AG10803 (cell line): ENCODE data around the gene STIM2.
"Not testable (repeated sequence)": the region's sequence is repeated elsewhere in the genome, so short reads cannot be mapped to it uniquely, and the experiment has no call there.

Source experiments
- DNase-seq: peaks from one replicate; pipeline ENCODE4 v3.0.0; 2010; ENCODE audit warnings: low read depth
- H3K4me3 ChIP-seq: 2 replicates; pipeline ENCODE4 v1.5.1; 2011; ENCODE audit warnings: mild to moderate bottlenecking, low read length, control low read depth
- TF ChIP-seq, protein P1 (sequence below): conservative IDR thresholded peaks from 2 replicates; pipeline ENCODE4 v1.5.1; 2011; ENCODE audit warnings: mild to moderate bottlenecking, low read length, control low read depth, inconsistent platforms

Gene STIM2

DNA sequence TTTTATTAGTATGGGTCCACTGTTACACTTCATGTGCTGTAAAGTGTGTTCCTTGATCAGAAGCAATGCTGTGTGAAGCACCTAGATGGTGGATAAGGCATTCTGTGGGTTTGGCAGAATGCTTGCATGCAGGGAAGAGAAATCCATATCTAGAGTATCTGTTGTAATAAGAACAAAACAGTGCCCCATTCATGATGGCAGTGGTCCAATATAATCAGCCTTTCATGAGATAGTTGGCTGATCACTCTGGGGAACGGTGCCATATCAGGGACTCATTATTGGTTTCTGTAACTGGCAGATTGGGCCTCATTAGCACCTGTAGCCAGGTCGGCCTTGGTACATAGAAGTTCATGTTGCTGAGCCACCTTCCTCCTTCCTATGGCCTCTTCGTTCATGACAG lies 28.7 kb downstream of the STIM2 start:
- H3K4me3 ChIP-seq: no peak overlapping the region
- DNase-seq: no peak
- TF ChIP-seq, protein P1, sequence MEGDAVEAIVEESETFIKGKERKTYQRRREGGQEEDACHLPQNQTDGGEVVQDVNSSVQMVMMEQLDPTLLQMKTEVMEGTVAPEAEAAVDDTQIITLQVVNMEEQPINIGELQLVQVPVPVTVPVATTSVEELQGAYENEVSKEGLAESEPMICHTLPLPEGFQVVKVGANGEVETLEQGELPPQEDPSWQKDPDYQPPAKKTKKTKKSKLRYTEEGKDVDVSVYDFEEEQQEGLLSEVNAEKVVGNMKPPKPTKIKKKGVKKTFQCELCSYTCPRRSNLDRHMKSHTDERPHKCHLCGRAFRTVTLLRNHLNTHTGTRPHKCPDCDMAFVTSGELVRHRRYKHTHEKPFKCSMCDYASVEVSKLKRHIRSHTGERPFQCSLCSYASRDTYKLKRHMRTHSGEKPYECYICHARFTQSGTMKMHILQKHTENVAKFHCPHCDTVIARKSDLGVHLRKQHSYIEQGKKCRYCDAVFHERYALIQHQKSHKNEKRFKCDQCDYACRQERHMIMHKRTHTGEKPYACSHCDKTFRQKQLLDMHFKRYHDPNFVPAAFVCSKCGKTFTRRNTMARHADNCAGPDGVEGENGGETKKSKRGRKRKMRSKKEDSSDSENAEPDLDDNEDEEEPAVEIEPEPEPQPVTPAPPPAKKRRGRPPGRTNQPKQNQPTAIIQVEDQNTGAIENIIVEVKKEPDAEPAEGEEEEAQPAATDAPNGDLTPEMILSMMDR: no peak

DNA sequence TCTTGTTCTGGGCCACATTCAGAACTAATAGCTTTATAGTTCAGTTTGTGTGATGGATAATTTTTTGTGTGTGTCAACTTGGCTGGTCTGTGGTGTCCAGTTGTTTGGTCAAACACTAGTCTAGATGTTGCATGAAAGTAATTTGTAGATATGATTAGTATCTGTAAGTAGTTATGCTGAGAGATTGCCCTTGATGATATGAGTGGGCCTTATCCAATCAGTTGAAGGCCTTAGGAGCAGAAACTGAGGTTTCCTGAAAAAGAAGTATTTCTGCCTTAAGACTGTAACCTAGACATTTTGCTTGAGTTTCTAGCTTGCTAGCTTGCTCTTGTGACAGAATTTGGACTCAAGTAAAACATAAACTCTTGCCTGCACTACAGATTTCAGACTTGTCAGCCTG lies 30.4 kb downstream of the STIM2 start:
- H3K4me3 ChIP-seq: no peak overlapping the region
- DNase-seq: no peak
- TF ChIP-seq, protein P1: no peak

DNA sequence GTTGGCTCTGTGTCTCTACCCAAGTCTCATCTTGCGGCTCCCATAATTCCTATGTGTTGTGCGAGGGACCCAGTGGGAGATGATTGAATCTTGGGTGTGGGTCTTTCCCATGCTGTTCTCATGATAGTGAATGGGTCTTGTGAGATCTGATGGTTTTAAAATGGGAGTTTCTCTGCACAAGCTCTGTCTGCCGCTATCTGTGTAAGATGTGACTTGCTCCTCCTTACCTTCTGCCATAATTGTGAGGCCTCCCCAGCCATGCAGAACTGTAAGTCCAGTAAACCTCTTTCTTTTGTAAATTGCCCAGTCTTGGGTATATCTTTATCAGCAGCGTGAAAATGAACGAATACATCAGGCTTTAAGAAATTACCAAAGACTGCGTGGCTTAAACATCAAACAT lies 31.2 kb downstream of the STIM2 start:
- no peak for DNase-seq
- TF ChIP-seq, protein P1: no peak
- H3K4me3 ChIP-seq: no peak overlapping the region

DNA sequence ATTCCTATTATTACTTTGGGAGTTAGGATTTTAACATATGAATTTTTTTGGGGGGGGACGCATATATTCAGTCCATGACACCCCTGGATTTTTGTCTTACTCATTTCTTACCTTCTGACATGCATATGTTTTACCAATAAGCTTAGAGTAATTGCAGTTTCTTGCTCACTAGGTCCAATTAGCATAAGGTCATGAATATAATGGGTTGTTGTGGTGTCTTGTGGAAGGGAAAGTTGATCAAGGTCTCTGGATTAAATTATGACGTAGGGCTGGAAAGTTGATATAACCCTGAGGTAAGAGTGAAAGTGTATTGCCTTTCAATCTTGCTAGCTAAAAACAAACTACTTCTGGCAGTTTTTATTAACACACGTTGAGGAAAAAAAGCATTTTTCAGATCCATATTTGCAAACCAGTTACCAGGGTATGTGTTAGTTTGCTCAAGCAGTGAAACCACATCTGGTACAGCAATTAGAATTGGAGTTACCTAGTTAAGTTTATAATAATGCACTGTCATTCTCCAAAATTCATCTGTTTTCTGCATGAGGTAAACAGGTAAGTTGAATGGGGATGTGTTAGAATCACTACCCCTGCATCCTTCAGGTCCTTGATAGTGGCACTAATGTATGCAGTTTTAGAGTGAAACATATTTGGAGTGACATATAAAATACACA lies 32.0 kb downstream of the STIM2 start:
- TF ChIP-seq, protein P1: no peak
- no peak overlapping the region for H3K4me3 ChIP-seq
- DNase-seq: no peak

DNA sequence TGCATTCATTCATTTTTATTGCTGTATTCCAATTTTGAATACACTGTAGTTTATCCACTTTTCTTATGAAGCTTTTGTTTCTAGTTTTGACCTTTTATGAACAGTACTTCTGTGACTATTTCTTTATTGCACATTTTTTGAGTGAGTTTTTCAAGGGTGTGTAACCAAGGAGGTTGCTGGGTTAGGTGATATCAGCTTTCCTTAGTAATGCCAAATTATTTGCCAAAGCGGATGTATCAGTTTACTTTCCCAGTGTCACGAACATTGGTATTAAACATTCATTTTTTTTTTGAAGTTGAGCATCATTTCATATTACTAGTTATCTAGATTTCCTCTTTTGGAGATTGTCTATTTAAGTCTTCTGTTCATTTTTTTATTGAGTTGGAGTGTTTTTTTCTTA lies 32.9 kb downstream of the STIM2 start:
- TF ChIP-seq, protein P1: no peak
- DNase-seq: no peak
- no peak overlapping the region for H3K4me3 ChIP-seq

DNA sequence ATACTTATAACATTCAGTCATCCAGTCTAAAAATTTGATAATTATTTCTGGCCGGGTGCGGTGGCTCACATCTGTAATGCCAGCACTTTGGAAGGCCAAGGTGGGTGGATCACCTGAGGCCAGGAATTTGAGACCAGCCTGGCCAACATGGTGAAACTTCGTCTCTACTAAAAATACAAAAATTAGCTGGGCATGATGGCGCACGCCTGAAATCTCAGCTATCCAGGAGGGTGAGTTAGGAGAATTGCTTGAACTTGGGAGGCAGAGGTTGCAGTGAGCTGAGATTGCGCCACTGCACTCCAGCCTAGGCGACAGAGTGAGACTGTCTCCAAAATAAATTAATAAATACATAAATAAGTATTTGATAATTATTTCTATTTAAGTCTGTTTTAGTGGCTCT lies 34.2 kb downstream of the STIM2 start:
- not testable (repeated sequence) for DNase-seq, H3K4me3 ChIP-seq

DNA sequence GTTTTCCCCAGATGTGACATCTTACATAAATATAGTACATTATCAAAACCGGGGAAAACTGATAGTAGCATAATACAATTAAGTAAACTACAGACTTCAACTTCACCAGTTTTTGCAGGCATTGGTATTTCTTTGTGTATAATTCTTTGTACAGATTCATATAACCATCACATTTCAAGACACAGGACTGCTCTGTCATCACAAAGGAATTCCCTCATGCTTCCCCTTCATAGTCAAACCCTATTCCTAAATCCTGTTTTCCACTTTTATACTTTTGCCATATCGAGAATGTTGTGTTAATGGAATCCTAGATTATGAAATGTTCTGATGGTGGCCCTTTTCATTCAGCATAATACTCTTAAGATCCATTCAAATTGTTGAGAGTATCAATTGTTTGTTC lies 36.0 kb downstream of the STIM2 start:
- peak; percentile 12 for DNase-seq
- no peak overlapping the region for H3K4me3 ChIP-seq
- TF ChIP-seq, protein P1: no peak

DNA sequence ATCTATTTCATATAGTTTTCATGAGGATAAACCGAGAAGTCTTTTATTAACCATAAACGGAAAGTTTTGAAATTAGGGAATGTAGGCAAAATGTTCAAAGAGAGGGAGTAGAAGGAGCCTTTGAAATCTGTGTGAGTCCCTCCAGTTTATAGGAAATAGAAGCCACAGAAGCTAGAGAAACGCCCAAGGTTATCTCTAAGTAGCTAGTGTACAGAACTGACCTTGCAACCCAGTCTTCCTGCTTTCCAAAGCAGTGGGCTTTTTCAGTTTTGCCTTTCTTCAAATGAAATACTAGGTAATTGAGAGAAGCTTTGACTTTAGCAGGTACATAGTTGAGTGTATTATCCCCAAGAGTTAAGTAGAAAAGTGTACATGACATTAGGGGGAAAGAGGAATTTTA lies 39.4 kb downstream of the STIM2 start:
- no peak overlapping the region for H3K4me3 ChIP-seq
- TF ChIP-seq, protein P1: no peak
- DNase-seq: no peak
